ENCODE results near the gene KCNJ6. TPM values are rescaled to one million over a fixed set of nuclear protein-coding genes. Genes with fewer than 3 reads are reported as not detected.

The KCNJ6 gene
- total RNA-seq, 1 experiment from 2014 or later, result 1.2 TPM

DNA sequence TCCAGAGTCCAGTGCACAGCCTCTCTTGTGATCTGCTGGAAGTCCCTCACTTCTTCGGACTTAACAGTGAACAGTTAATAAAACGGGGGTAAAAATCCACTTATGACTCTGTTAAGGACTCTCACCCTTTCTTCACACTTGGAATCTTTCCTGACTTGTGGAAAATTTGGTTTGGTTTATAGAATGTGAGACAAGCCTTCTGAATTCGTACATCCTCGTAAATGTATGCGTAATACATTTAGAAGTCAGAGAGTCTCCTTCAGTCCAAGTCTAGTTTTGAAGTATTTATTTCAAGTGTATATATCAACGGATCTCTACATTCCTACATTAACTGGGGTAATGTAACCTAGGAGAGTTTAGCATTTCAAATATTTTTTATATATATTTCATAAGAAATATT is 270.4 kb downstream of the KCNJ6 start:
- Histone ChIP-seq H4K20me1 (ENCODE audit: control insufficient read depth, insufficient read depth, insufficient read length) (no peaks in the 10 kb centered on the region), H3K56ac (ENCODE audit: insufficient read length, low read depth, low read length) (no peak overlapping the region), H3K23ac (ENCODE audit: insufficient read length, low read depth, low read length) (no peak overlapping the region), H2BK12ac (ENCODE audit: insufficient read length, low read depth, low read length) (no peak overlapping the region), H3K18ac (ENCODE audit: insufficient read length, low read depth, low read length) (no peak overlapping the region), H3K4me1 (ENCODE audit: insufficient read depth, low read length) (peaks cover 2% of the 10 kb centered on the region; the same call in 1 of the 2 replicates), H3K27me3 (ENCODE audit: insufficient read depth, low read length) (no peaks in the 10 kb centered on the region), H2AFZ (ENCODE audit: low read length) (no peak overlapping the region), H4K91ac (ENCODE audit: insufficient read length, low read depth, low read length) (no peak overlapping the region), H2BK15ac (ENCODE audit: low read depth, low read length) (no peak overlapping the region), H2BK20ac (ENCODE audit: low read depth, low read length, poor library complexity, severe bottlenecking) (no peak overlapping the region), H2AK5ac (ENCODE audit: insufficient read length, low read length) (no peak overlapping the region), H3K79me2 (ENCODE audit: insufficient read depth, low read length) (no peaks in the 10 kb centered on the region), H3K9me3 (ENCODE audit: control insufficient read depth, low read depth, low read length) (no peaks in the 10 kb centered on the region), H4K5ac (ENCODE audit: insufficient read length, low read depth, low read length) (no peak overlapping the region), H3T11ph (ENCODE audit: low read length) (no peak overlapping the region), H3K9ac (ENCODE audit: extremely low read depth, insufficient read length, low read length) (no peak overlapping the region), H2BK5ac (ENCODE audit: insufficient read length, low read length) (no peak overlapping the region), H3K23me2 (ENCODE audit: insufficient read length, low read depth, low read length, poor library complexity, severe bottlenecking) (no peaks in the 10 kb centered on the region), H3K14ac (ENCODE audit: insufficient read depth, low read length) (no peak overlapping the region), H3K4ac (ENCODE audit: low read depth, low read length) (no peak overlapping the region), H3K79me1 (ENCODE audit: insufficient read depth, low read depth, low read length, poor library complexity, severe bottlenecking) (no peaks in the 10 kb centered on the region), H3K27ac (ENCODE audit: insufficient read length, low read depth, low read length) (no peak overlapping the region), H2BK120ac (ENCODE audit: low read depth, low read length, poor library complexity, severe bottlenecking) (no peak overlapping the region), H4K8ac (replicated peaks; ENCODE audit: insufficient read length, low read depth, low read length) (no peak overlapping the region), H3K4me2 (ENCODE audit: insufficient read depth, insufficient read length, low read length) (no peak overlapping the region)
- no peaks in the 10 kb centered on the region; a peak in 1 of 7 replicates for H3K36me3 Mint-ChIP-seq (ENCODE audit: insufficient read depth in 1 of 3, low read depth in 3 of 3)
- no CpG with 5 or more reads among the region's 6 CpGs for WGBS (ENCODE audit: extremely low coverage, insufficient read length, low lambda C conversion rate)
- no peaks in the 10 kb centered on the region for H3K27me3 Mint-ChIP-seq (ENCODE audit: low read depth)
- TF ChIP-seq, protein P1, sequence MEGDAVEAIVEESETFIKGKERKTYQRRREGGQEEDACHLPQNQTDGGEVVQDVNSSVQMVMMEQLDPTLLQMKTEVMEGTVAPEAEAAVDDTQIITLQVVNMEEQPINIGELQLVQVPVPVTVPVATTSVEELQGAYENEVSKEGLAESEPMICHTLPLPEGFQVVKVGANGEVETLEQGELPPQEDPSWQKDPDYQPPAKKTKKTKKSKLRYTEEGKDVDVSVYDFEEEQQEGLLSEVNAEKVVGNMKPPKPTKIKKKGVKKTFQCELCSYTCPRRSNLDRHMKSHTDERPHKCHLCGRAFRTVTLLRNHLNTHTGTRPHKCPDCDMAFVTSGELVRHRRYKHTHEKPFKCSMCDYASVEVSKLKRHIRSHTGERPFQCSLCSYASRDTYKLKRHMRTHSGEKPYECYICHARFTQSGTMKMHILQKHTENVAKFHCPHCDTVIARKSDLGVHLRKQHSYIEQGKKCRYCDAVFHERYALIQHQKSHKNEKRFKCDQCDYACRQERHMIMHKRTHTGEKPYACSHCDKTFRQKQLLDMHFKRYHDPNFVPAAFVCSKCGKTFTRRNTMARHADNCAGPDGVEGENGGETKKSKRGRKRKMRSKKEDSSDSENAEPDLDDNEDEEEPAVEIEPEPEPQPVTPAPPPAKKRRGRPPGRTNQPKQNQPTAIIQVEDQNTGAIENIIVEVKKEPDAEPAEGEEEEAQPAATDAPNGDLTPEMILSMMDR (conservative IDR thresholded peaks at IDR 0.05), result no peak
- peaks cover 14 to 26% of the 10 kb centered on the region in 2 experiments for H3K4me1 Mint-ChIP-seq
- H3K27ac Mint-ChIP-seq, result no peak overlapping the region
- no peak overlapping the region for H3K4me3 Mint-ChIP-seq
- H3K9me3 Mint-ChIP-seq, result peaks cover 0 to 2% of the 10 kb centered on the region in 2 experiments; a peak in 1 of 5 replicates
- no peak for DNase-seq

Measured in H9 (cell line).